Psoas muscle (tissue), 8 donors: ENCODE measurements around the gene HEXD. TPM values are rescaled to one million over a fixed set of nuclear protein-coding genes. Genes with fewer than 3 reads are reported as not detected.
"Not testable (repeated sequence)": the region's sequence is repeated elsewhere in the genome, so short reads cannot be mapped to it uniquely, and the experiment has no call there.

Experiments
- ATAC-seq, 4 donors: fragments of 200-7000 bp; cut with Tn5 transposase; one replicate each; pipeline ENCODE4 v1.9.1; 2020; ENCODE audit warnings: moderate library complexity in 3 of 4, mild to moderate bottlenecking in 2 of 4
- DNase-seq, 2 donors: peaks; one replicate each; pipeline ENCODE4 v3.0.0-alpha.2; 2020
- H3K27ac ChIP-seq: fragments of 200-600 bp; one replicate; pipeline ENCODE4 v1.8.0; 2022
- H3K27me3 ChIP-seq, 3 donors: fragments of 200-600 bp in 1 of 3; one replicate each; pipeline versions ENCODE4 v1.6.1 to v1.8.0; 2013 to 2022; ENCODE audit warnings: low read length in 2 of 3, mild to moderate bottlenecking in 2 of 3, moderate library complexity in 1 of 3; ENCODE audit not compliant: insufficient read depth in 3 of 3
- H3K36me3 ChIP-seq, 2 donors: fragments of 200-600 bp in 1 of 2; one replicate each; pipeline versions ENCODE4 v1.6.1 to v1.8.0; 2013 to 2022; ENCODE audit warnings: low read depth in 1 of 2, mild to moderate bottlenecking in 1 of 2, moderate library complexity in 1 of 2; ENCODE audit not compliant: insufficient read depth in 1 of 2
- H3K4me1 ChIP-seq: fragments of 200-600 bp; one replicate; pipeline ENCODE4 v1.8.0; 2022
- H3K4me3 ChIP-seq: fragments of 200-600 bp; one replicate; pipeline ENCODE4 v1.8.0; 2022; ENCODE audit warnings: mild to moderate bottlenecking
- H3K9me3 ChIP-seq: fragments of 200-600 bp; one replicate; pipeline ENCODE4 v1.8.0; 2022
- CTCF ChIP-seq: fragments of 200-600 bp; IDR thresholded peaks from one replicate; pipeline ENCODE4 v1.8.0; 2022; ENCODE audit warnings: antibody characterized with exemption
- WGBS, 3 donors: extraction: QIAGEN DNeasy Blood & Tissue Kit; methylation state at CpG; one replicate each; pipeline versions ENCODE4 v1.1.6 to v1.1.7; 2013; 5-methylcytosine and 5-hydroxymethylcytosine counted together
- intact Hi-C, 2 donors: fragments of 100-400 bp; cut with DNase I; formaldehyde crosslinking; loops; one replicate each; pipeline versions ENCODE4 v1.11.0 to v1.14.2; 2022
- polyA plus RNA-seq, 3 donors: library from polyadenylated mRNA; stranded (reverse); fragments of 200-250 nt; gene quantifications; one replicate each; pipeline ENCODE4 v1.2.3, GENCODE V29; 2013
- total RNA-seq, 4 donors: library from RNA; stranded (reverse); fragmentation: NEBNext Ultra II Directional in 2 of 4; extraction: Animal tissue kit (Norgen Biotek cat#: 25700) in 2 of 4; gene quantifications; one replicate each; pipeline versions ENCODE4 v1.2.1 to v1.2.4, GENCODE V29; 2021 to 2023
- donor health status: healthy with polysubstance abuse.
- donor health status: DM: no; HTN: no; CAD: no; lungs with moderate emphysema.
- donor health status: Bipolar disorder and iron deficiency.
- donor health status: healthy.
- donor health status: DM: yes; HTN: yes; CAD: no.
- donor health status: DM: no; HTN: no; CAD: no.
- donor health status: DM: no; HTN: no; CAD: no.
- donor health status: DM: yes; HTN: yes; CAD: no.

Gene HEXD
- total and polyA plus RNA-seq, 7 donors, result 17.4 to 29.8 (median 21.3) TPM

DNA sequence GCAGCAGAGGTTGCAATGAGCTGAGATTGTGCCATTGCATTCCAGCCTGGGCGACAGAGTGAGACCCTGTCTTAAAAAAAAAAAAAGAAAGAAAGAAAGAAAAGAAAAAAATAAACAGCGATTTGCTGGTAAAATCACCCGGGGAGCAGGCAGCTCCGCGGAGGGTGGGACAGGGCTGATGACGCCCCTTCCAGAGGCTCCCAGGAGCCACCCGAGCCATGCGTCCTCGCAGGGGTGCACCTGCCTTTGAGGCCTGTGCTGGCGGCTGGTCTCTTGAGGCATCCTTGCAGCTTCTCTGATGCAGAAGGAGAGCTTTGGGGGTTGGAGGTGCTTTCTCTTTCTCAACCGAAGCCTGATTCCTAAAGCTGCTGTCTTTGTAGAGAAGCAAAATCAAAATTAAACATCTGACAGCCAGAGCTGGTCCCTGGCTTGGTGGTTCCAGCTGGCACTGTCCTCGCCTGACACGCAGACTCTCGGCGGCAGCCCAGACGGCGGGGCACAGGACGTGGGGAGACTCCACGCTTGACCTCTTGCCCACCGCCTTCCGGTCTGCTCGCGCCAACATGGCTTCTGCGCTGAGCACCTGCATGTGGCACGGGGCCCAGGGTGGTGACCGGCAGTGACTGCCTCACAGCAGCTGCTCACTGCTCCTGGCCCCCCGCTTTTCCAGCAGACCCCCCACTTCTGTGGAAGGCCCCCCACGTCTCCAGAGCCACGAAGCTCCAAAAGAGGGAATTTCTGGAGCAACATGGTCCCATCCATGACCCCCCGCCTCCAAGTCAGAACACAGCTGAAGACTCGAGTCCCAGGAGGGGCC, 40.0 kb upstream of the HEXD start:
- Histone ChIP-seq H3K9me3 (no peaks in the 10 kb centered on the region), H3K4me3 (no peak overlapping the region), H3K27ac (no peak overlapping the region), H3K4me1 (no peaks in the 10 kb centered on the region), H3K36me3 (no peaks in the 10 kb centered on the region), H3K27me3 (peaks cover 0 to 77% (median 20%) of the 10 kb centered on the region in 3 donors)
- no peak for TF ChIP-seq CTCF
- ATAC-seq, result peak in 1 of 4 donors; percentile 24
- 35 to 46% (median 35%) methylated on average over 31 of the region's 31 CpGs for WGBS, 3 donors
- intact Hi-C loops, result no loop called here
- no peak for DNase-seq

DNA sequence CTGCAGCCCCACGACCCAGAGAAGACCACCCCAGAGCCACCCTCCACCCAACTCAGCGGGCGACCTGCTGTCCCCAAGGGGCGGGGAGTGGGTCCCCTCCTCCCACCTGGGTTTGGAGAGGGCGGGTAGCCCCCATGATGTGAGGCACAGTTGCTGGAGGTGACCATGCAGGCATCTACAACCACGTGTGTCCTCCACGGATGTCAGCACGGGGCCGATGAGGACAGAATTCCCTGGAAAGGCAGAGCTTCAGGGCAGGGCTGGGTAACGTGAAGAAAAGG, 39.5 kb upstream of the HEXD start:
- Histone ChIP-seq H3K4me1 (peaks cover 3% of the 10 kb centered on the region), H3K27ac (no peak overlapping the region), H3K9me3 (no peaks in the 10 kb centered on the region), H3K27me3 (peaks cover 0 to 80% (median 20%) of the 10 kb centered on the region in 3 donors), H3K4me3 (no peak overlapping the region), H3K36me3 (no peaks in the 10 kb centered on the region)
- no peak for ATAC-seq
- TF ChIP-seq CTCF, result no peak
- no peak for DNase-seq
- intact Hi-C loops, result no loop called here
- 26 to 38% (median 36%) methylated on average over 10 of the region's 10 CpGs for WGBS, 3 donors

DNA sequence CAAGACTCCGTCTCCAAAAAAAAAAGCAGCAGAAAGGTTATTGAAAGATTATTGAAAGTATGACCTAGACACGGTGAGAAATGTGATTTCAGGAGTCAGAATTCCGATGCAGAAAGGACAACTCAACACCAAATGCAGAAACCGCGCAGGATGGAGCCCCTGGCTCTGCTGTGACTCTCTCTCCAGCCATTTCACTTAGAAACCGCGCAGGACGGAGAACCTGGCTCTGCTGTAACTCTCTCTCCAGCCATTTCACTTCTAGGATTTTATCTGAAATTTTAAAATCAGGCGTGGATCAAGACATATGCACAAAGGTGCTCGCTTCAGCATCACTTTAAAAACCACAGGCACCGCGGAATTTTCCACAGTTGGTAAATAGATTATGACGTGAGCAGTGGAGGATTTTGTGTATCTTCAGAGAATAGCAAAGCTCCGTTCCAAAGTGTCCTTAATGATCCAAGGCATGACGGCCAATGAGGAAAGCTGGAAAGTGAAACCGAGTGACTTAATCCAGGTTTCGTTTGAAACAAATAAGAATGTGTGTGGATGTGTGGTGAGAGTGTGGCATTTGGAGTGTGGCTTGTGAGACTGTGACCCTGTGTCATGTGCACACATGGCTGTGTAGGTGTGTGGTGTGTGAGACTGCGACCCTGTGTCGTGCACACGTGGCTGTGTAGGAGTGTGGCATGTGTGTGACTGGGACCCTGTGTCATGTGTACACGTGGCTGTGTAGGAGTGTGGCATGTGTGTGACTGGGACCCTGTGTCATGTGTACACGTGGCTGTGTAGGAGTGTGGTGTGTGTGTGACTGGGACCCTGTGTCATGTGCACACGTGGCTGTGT, 37.1 kb upstream of the HEXD start:
- intact Hi-C loops, result no loop called here
- TF ChIP-seq CTCF, result no peak
- peaks cover 21% of the 10 kb centered on the region for H3K4me1 ChIP-seq
- H3K9me3 ChIP-seq, result no peaks in the 10 kb centered on the region
- H3K4me3 ChIP-seq, result peak overlapping the region; percentile 11
- DNase-seq, result no peak
- no peaks in the 10 kb centered on the region for H3K36me3 ChIP-seq
- ATAC-seq, result no peak
- H3K27me3 ChIP-seq, result peaks cover 0 to 63% (median 15%) of the 10 kb centered on the region in 3 donors
- 16 to 23% (median 18%) methylated on average over 23 of the region's 23 CpGs for WGBS, 3 donors
- no peak overlapping the region for H3K27ac ChIP-seq

- H3K27ac ChIP-seq, DNase-seq, ATAC-seq, H3K9me3 ChIP-seq, H3K4me3 ChIP-seq, intact Hi-C loops, H3K36me3 ChIP-seq: not testable (repeated sequence)
- WGBS, 3 donors, result 57 to 63% (median 59%) methylated on average over 10 of the region's 10 CpGs
- H3K4me1 ChIP-seq, result peaks cover 21% of the 10 kb centered on the region
- H3K27me3 ChIP-seq, result peaks cover 0 to 59% (median 16%) of the 10 kb centered on the region in 3 donors
Measured at GRCh38 chr17:82381703-82382009, 36.5 kb upstream of the HEXD start.

- H3K4me1 ChIP-seq, result peaks cover 21% of the 10 kb centered on the region
- ATAC-seq, intact Hi-C loops, H3K9me3 ChIP-seq, DNase-seq, H3K36me3 ChIP-seq, H3K27ac ChIP-seq, H3K4me3 ChIP-seq: not testable (repeated sequence)
- 83 to 84% (median 83%) methylated on average over 21 of the region's 21 CpGs for WGBS, 3 donors
- peaks cover 0 to 59% (median 20%) of the 10 kb centered on the region in 3 donors for H3K27me3 ChIP-seq
Measured at GRCh38 chr17:82382220-82382932, 35.8 kb upstream of the HEXD start.
